GM23338 (cell line): ENCODE data around the gene ANGPT4.

ENCODE experiments used
- CREB1 ChIP-seq: fragments of 250-450 bp; sonication (Bioruptor Pico); IDR thresholded peaks from 2 replicates; pipeline ENCODE4 v1.5.0; 2020; ENCODE audit warnings: low read depth, mild to moderate bottlenecking, moderate library complexity
- CTCF ChIP-seq, 2 experiments: fragments of 200-600 bp in 1 of 2; sonication (generic) in 1 of 2; conservative IDR thresholded peaks; 2 replicates each; pipeline versions ENCODE4 v1.5.1 to v1.6.1; 2016 to 2017; ENCODE audit warnings: antibody characterized with exemption in 2 of 2, low read depth in 2 of 2, mild to moderate bottlenecking in 2 of 2, moderate library complexity in 1 of 2
- EZH2 ChIP-seq: fragments of 200-600 bp; sonication (generic); IDR thresholded peaks from one replicate; pipeline ENCODE4 v1.8.0; 2017; ENCODE audit warnings: antibody characterized with exemption, mild to moderate bottlenecking, low read depth; ENCODE audit not compliant: unreplicated experiment
- JUNB ChIP-seq: IDR thresholded peaks from one replicate; pipeline ENCODE4 v1.6.1; 2016; ENCODE audit warnings: antibody characterized with exemption; ENCODE audit not compliant: unreplicated experiment
- POLR2AphosphoS5 ChIP-seq: IDR thresholded peaks from 2 replicates; pipeline ENCODE4 v1.6.1; 2016; ENCODE audit warnings: antibody characterized with exemption, low read depth

DNA sequence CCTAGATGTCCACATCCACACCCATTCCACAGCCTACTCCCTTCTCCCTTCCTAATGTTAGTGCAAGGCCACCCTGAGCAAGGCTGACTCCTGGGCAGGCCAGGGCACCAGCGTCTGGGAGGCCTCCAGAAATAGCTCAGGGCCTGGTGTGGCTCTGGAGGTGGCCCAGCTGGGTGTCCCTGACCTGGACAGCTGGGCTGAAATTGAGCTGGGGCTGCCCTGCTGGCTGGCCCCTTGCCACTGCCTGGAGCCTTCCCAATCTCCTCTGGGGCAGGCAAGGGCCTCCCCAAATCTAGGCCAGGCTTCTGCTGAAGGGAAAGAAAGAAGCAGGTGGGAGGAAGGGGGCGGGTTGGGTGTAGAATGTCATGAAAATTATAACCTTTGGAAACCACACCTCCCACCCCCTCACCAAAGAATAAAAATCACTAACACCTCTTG lies 80.5 kb downstream of the ANGPT4 start:
- TF ChIP-seq EZH2 (no peak), CTCF (conservative IDR thresholded peaks at IDR 0.05; ENCODE audit: low read depth in 2 of 2) (no peak), POLR2AphosphoS5 (no peak), CREB1 (CRISPR knock-in tag) (no peak), JUNB (no peak)
